Gastroesophageal sphincter (tissue), 4 donors: ENCODE results near the gene FMNL1. TPM values are rescaled to one million over a fixed set of nuclear protein-coding genes. Genes with fewer than 3 reads are reported as not detected.

Source experiments
- ATAC-seq: fragments of 150-250 bp; one replicate; pipeline ENCODE4 v1.9.1; 2016; ENCODE audit warnings: mild to moderate bottlenecking, moderate library complexity
- H3K27ac ChIP-seq, 4 donors: fragments of 200-600 bp; sonication (generic) in 3 of 4; 1 replicate in 3 of 4; 2 replicates in 1 of 4; pipeline ENCODE4 v1.5.1; 2016 to 2019
- H3K27me3 ChIP-seq: fragments of 200-600 bp; sonication (generic); one replicate; pipeline ENCODE4 v1.5.1; 2019
- H3K36me3 ChIP-seq, 2 donors: fragments of 200-600 bp; sonication (generic); one replicate each; pipeline ENCODE4 v1.5.1; 2019; ENCODE audit warnings: control low read depth in 1 of 2
- H3K4me1 ChIP-seq, 3 donors: fragments of 200-600 bp; sonication (generic); 1 replicate in 2 of 3; 2 replicates in 1 of 3; pipeline ENCODE4 v1.5.1; 2016 to 2019; ENCODE audit warnings: control low read depth in 2 of 3
- H3K4me3 ChIP-seq, 2 donors: fragments of 200-600 bp; sonication (generic); one replicate each; pipeline ENCODE4 v1.5.1; 2019; ENCODE audit warnings: mild to moderate bottlenecking in 1 of 2, moderate library complexity in 1 of 2
- H3K9me3 ChIP-seq, 3 donors: fragments of 200-600 bp; sonication (generic); one replicate each; pipeline ENCODE4 v1.5.1; 2017 to 2019; ENCODE audit warnings: control low read depth in 2 of 3
- EP300 ChIP-seq: sonication (generic); formaldehyde crosslinking; IDR thresholded peaks from one replicate; pipeline ENCODE4 v1.6.1; 2017; ENCODE audit warnings: antibody characterized with exemption, mild to moderate bottlenecking
- POLR2A ChIP-seq, 2 donors: fragments of 450-650 bp; IDR thresholded peaks; one replicate each; pipeline ENCODE4 v1.6.1; 2017; ENCODE audit warnings: antibody characterized with exemption in 2 of 2, mild to moderate bottlenecking in 2 of 2, moderate library complexity in 1 of 2
- POLR2AphosphoS5 ChIP-seq: sonication (generic); formaldehyde crosslinking; IDR thresholded peaks from one replicate; pipeline ENCODE4 v1.6.1; 2017; ENCODE audit warnings: antibody characterized with exemption
- WGBS, 2 donors: methylation state at CpG; one replicate each; pipeline ENCODE4 v1.1.5; 2018; ENCODE audit warnings: low coverage in 1 of 2; 5-methylcytosine and 5-hydroxymethylcytosine counted together
- total RNA-seq, 4 donors: library from RNA; depleted of rRNA; stranded (reverse); fragments of >200 nt; gene quantifications; one replicate each; pipeline ENCODE4 v1.1.0, GENCODE V29; 2016
- TF ChIP-seq, protein P1 (sequence below), 4 experiments: fragments of 200-600 bp in 2 of 4; fragments of 450-650 bp in 2 of 4; sonication (generic) in 1 of 4; IDR thresholded peaks; one replicate each; pipeline ENCODE4 v1.5.1; 2017 to 2019; ENCODE audit warnings: antibody characterized with exemption in 4 of 4, mild to moderate bottlenecking in 2 of 4, moderate library complexity in 2 of 4

Gene FMNL1
- total RNA-seq, 4 donors from 2014 or later: 12.0 to 21.9 (median 14.9) TPM

- 2 to 10% methylated on average over 7 of the region's 12 CpGs for WGBS, 2 donors
- Histone ChIP-seq H3K4me3 (no peak overlapping the region), H3K27me3 (peaks cover 36% of the 10 kb centered on the region), H3K36me3 (no peaks in the 10 kb centered on the region), H3K27ac (peak overlapping the region in 1 of 4 donors; percentile 44), H3K4me1 (peaks cover 0 to 39% (median 6%) of the 10 kb centered on the region in 3 donors), H3K9me3 (no peaks in the 10 kb centered on the region)
- peak; percentile 75 for ATAC-seq
- TF ChIP-seq POLR2AphosphoS5 (no peak), POLR2A (IDR thresholded peaks at IDR 0.05) (no peak), EP300 (no peak)
- TF ChIP-seq, protein P1, sequence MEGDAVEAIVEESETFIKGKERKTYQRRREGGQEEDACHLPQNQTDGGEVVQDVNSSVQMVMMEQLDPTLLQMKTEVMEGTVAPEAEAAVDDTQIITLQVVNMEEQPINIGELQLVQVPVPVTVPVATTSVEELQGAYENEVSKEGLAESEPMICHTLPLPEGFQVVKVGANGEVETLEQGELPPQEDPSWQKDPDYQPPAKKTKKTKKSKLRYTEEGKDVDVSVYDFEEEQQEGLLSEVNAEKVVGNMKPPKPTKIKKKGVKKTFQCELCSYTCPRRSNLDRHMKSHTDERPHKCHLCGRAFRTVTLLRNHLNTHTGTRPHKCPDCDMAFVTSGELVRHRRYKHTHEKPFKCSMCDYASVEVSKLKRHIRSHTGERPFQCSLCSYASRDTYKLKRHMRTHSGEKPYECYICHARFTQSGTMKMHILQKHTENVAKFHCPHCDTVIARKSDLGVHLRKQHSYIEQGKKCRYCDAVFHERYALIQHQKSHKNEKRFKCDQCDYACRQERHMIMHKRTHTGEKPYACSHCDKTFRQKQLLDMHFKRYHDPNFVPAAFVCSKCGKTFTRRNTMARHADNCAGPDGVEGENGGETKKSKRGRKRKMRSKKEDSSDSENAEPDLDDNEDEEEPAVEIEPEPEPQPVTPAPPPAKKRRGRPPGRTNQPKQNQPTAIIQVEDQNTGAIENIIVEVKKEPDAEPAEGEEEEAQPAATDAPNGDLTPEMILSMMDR (IDR thresholded peaks at IDR 0.05): peak in 3 of 4 experiments; percentile 94 to 99 (median 99)
Observed at GRCh38 chr17:45218895-45219661, 2.6 kb upstream of the FMNL1 start.

GRCh38 chr17:45220079-45220478 is 1.6 kb upstream of the FMNL1 start:
- no peak for TF ChIP-seq EP300
- TF ChIP-seq, protein P1 (IDR thresholded peaks at IDR 0.05): no peak
- TF ChIP-seq POLR2A (IDR thresholded peaks at IDR 0.05): no peak
- no peak for TF ChIP-seq POLR2AphosphoS5
- Histone ChIP-seq H3K36me3 (no peaks in the 10 kb centered on the region), H3K27me3 (peaks cover 42% of the 10 kb centered on the region), H3K4me1 (peaks cover 0 to 39% (median 6%) of the 10 kb centered on the region in 3 donors), H3K27ac (no peak overlapping the region), H3K9me3 (no peaks in the 10 kb centered on the region), H3K4me3 (no peak overlapping the region)
- no peak for ATAC-seq
- WGBS, 2 donors: 90% methylated on average over 2 of the region's 3 CpGs; no CpG with 5 or more reads in 1 of the 2 donors

DNA sequence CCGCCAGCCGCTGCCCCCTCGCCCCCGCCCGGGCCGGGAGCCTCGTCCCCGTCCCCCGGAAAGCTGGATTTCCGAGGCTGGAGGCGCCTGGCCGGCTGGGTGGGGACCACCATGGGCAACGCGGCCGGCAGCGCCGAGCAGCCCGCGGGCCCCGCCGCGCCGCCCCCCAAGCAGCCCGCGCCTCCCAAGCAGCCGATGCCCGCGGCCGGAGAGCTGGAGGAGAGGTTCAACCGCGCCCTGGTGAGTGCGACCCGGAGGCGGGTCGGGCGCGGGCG is 266 bp downstream of the FMNL1 start:
- peak overlapping the region in 3 of 4 donors; percentile 73 to 83 (median 78) for H3K27ac ChIP-seq
- TF ChIP-seq, protein P1 (IDR thresholded peaks at IDR 0.05): no peak
- TF ChIP-seq POLR2AphosphoS5: no peak
- TF ChIP-seq EP300: no peak
- TF ChIP-seq POLR2A (IDR thresholded peaks at IDR 0.05): no peak

GRCh38 chr17:45222289-45222995 is 757 bp downstream of the FMNL1 start:
- no peak for ATAC-seq
- Histone ChIP-seq H3K4me1 (peaks cover 0 to 47% (median 7%) of the 10 kb centered on the region in 3 donors), H3K27ac (peak overlapping the region in 3 of 4 donors; percentile 73 to 83 (median 78)), H3K4me3 (peak overlapping the region; percentile 39 to 69), H3K27me3 (peaks cover 43% of the 10 kb centered on the region), H3K9me3 (no peaks in the 10 kb centered on the region), H3K36me3 (no peaks in the 10 kb centered on the region)
- no peak for TF ChIP-seq POLR2AphosphoS5
- no peak for TF ChIP-seq POLR2A (IDR thresholded peaks at IDR 0.05)
- TF ChIP-seq EP300: no peak
- TF ChIP-seq, protein P1 (IDR thresholded peaks at IDR 0.05): no peak
- WGBS, 2 donors: 19 to 25% methylated on average over 2 to 3 of the region's 33 CpGs

More for the DNA sequence above, 266 bp downstream of the FMNL1 start:
- WGBS, 2 donors: no CpG with 5 or more reads among the region's 38 CpGs
- no peaks in the 10 kb centered on the region for H3K36me3 ChIP-seq
- no peaks in the 10 kb centered on the region for H3K9me3 ChIP-seq
- H3K4me1 ChIP-seq: peaks cover 0 to 42% (median 6%) of the 10 kb centered on the region in 3 donors
- ATAC-seq: no peak
- peaks cover 43% of the 10 kb centered on the region for H3K27me3 ChIP-seq
- H3K4me3 ChIP-seq: peak overlapping the region; percentile 39 to 69
